ENCODE results near the gene TDRD12.

The TDRD12 gene

GRCh38 chr19:32811151-32811550 lies 91.6 kb downstream of the TDRD12 start:
- H3K9me3 ChIP-seq (ENCODE audit: control insufficient read depth, insufficient read depth, low read depth, low read length), result no peaks in the 10 kb centered on the region; the same call in 1 of the 2 replicates
- peaks cover 0 to 3% of the 10 kb centered on the region in 2 experiments; a peak in 1 of 3 replicates for H3K36me3 ChIP-seq (ENCODE audit: control insufficient read depth in 2 of 2, insufficient read depth in 1 of 2, low read length in 2 of 2)
- TF ChIP-seq, protein P1, sequence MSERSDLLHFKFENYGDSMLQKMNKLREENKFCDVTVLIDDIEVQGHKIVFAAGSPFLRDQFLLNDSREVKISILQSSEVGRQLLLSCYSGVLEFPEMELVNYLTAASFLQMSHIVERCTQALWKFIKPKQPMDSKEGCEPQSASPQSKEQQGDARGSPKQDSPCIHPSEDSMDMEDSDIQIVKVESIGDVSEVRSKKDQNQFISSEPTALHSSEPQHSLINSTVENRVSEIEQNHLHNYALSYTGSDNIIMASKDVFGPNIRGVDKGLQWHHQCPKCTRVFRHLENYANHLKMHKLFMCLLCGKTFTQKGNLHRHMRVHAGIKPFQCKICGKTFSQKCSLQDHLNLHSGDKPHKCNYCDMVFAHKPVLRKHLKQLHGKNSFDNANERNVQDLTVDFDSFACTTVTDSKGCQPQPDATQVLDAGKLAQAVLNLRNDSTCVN (tag by site-specific recombination; optimal IDR thresholded peaks at IDR 0.05), result no peak
- TF ChIP-seq, protein P2, sequence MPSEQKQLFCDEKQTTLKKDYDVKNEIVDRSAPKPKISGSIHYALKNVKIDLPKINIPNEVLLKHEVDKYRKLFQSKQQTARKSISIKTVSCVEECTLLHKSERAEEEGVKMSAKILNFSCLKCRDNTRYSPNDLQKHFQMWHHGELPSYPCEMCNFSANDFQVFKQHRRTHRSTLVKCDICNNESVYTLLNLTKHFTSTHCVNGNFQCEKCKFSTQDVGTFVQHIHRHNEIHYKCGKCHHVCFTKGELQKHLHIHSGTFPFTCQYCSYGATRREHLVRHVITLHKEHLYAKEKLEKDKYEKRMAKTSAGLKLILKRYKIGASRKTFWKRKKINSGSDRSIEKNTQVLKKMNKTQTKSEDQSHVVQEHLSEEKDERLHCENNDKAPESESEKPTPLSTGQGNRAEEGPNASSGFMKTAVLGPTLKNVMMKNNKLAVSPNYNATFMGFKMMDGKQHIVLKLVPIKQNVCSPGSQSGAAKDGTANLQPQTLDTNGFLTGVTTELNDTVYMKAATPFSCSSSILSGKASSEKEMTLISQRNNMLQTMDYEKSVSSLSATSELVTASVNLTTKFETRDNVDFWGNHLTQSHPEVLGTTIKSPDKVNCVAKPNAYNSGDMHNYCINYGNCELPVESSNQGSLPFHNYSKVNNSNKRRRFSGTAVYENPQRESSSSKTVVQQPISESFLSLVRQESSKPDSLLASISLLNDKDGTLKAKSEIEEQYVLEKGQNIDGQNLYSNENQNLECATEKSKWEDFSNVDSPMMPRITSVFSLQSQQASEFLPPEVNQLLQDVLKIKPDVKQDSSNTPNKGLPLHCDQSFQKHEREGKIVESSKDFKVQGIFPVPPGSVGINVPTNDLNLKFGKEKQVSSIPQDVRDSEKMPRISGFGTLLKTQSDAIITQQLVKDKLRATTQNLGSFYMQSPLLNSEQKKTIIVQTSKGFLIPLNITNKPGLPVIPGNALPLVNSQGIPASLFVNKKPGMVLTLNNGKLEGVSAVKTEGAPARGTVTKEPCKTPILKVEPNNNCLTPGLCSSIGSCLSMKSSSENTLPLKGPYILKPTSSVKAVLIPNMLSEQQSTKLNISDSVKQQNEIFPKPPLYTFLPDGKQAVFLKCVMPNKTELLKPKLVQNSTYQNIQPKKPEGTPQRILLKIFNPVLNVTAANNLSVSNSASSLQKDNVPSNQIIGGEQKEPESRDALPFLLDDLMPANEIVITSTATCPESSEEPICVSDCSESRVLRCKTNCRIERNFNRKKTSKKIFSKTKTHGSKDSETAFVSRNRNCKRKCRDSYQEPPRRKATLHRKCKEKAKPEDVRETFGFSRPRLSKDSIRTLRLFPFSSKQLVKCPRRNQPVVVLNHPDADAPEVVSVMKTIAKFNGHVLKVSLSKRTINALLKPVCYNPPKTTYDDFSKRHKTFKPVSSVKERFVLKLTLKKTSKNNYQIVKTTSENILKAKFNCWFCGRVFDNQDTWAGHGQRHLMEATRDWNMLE (tag by site-specific recombination; conservative IDR thresholded peaks at IDR 0.05; ENCODE audit: low read depth), result no peak
- no peak for TF ChIP-seq ZNF140 (tag by site-specific recombination; IDR thresholded peaks at IDR 0.05)
- TF ChIP-seq CTCF (tag by site-specific recombination; IDR thresholded peaks at IDR 0.05), result no peak
- no peak for TF ChIP-seq ZNF211 (tag by site-specific recombination; IDR thresholded peaks at IDR 0.05; ENCODE audit: low read depth)
- TF ChIP-seq ZNF302 (tag by site-specific recombination; IDR thresholded peaks at IDR 0.05; ENCODE audit: low read depth), result no peak
- no peak for TF ChIP-seq ZNF391 (tag by site-specific recombination; IDR thresholded peaks at IDR 0.05; ENCODE audit: borderline replicate concordance, low read depth)
- TF ChIP-seq, protein P3, sequence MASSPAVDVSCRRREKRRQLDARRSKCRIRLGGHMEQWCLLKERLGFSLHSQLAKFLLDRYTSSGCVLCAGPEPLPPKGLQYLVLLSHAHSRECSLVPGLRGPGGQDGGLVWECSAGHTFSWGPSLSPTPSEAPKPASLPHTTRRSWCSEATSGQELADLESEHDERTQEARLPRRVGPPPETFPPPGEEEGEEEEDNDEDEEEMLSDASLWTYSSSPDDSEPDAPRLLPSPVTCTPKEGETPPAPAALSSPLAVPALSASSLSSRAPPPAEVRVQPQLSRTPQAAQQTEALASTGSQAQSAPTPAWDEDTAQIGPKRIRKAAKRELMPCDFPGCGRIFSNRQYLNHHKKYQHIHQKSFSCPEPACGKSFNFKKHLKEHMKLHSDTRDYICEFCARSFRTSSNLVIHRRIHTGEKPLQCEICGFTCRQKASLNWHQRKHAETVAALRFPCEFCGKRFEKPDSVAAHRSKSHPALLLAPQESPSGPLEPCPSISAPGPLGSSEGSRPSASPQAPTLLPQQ (tag by site-specific recombination; IDR thresholded peaks at IDR 0.05), result no peak
- TF ChIP-seq ZNF555 (tag by site-specific recombination; conservative IDR thresholded peaks at IDR 0.05), result no peak
- TF ChIP-seq ZNF658 (tag by site-specific recombination; IDR thresholded peaks at IDR 0.05), result no peak
- no peak for TF ChIP-seq HIC1 (tag by site-specific recombination; IDR thresholded peaks at IDR 0.05)
- TF ChIP-seq WT1 (tag by site-specific recombination; IDR thresholded peaks at IDR 0.05), result no peak
- TF ChIP-seq ZSCAN18 (tag by site-specific recombination; IDR thresholded peaks at IDR 0.05), result no peak
- TF ChIP-seq ZNF132 (tag by site-specific recombination; IDR thresholded peaks at IDR 0.05; ENCODE audit: borderline replicate concordance), result no peak
- TF ChIP-seq ZNF426 (tag by site-specific recombination; IDR thresholded peaks at IDR 0.05), result no peak
- no peak for TF ChIP-seq ZBTB8A (tag by site-specific recombination; IDR thresholded peaks at IDR 0.05)
- TF ChIP-seq, protein P4, sequence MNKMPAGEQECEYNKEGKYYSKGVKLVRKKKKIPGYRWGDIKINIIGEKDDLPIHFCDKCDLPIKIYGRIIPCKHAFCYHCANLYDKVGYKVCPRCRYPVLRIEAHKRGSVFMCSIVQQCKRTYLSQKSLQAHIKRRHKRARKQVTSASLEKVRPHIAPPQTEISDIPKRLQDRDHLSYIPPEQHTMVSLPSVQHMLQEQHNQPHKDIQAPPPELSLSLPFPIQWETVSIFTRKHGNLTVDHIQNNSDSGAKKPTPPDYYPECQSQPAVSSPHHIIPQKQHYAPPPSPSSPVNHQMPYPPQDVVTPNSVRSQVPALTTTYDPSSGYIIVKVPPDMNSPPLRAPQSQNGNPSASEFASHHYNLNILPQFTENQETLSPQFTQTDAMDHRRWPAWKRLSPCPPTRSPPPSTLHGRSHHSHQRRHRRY (tag by site-specific recombination; IDR thresholded peaks at IDR 0.05), result no peak
- TF ChIP-seq ZXDB (tag by site-specific recombination; IDR thresholded peaks at IDR 0.05), result no peak
- TF ChIP-seq ZNF510 (tag by site-specific recombination; IDR thresholded peaks at IDR 0.05; ENCODE audit: insufficient replicate concordance), result no peak
- TF ChIP-seq ZNF366 (tag by site-specific recombination; conservative IDR thresholded peaks at IDR 0.05), result no peak
- H3K4me1 ChIP-seq (ENCODE audit: control insufficient read depth, insufficient read depth, low read length), result peaks cover 4% of the 10 kb centered on the region
- no peak overlapping the region for H3K4me3 ChIP-seq (ENCODE audit: low read depth, low read length)
- CTCF ChIA-PET, result no interaction called here
- POLR2A ChIA-PET, result no interaction called here
- H3K27ac ChIP-seq (ENCODE audit: extremely low read depth, low read depth, low read length), result no peak overlapping the region
